ENCODE results near the gene TSEN34.

TSEN34 gene

DNA sequence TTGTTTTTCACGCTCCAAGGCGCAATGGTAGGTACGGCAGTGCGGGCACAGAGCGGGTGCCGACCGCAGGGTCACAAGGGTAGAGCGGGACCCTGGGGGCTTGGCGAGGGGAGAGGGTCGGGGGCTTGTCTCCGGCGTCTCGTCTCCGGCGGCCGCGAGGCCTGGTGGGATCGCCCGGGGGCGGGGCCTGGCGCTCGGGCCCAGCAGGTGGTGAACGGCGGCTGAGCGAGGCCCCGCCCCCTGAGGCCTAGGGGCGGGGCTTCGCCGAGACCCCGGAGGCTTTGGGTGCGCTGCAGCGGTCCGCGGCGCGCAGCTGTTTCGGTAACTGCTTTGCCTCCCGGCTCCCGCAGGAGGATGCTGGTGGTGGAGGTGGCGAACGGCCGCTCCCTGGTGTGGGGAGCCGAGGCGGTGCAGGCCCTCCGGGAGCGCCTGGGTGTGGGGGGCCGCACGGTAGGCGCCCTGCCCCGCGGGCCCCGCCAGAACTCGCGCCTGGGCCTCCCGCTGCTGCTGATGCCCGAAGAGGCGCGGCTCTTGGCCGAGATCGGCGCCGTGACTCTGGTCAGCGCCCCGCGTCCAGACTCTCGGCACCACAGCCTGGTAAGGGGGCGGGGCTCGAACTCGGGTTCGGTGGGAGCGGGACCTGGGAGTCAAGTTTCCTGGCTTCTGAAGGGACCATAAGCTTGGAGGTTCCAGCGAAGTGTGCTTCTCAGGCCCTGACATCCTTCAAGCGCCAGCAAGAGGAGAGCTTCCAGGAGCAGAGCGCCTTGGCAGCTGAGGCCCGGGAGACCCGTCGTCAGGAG, at the start of gene TSEN34:
Gene TSEN34 (plus strand): TSS at position 298 of the 800 bp plus-strand sequence. CDS start 57 bp downstream, at position 355.
- DNase-seq = peak; percentile 84

DNA sequence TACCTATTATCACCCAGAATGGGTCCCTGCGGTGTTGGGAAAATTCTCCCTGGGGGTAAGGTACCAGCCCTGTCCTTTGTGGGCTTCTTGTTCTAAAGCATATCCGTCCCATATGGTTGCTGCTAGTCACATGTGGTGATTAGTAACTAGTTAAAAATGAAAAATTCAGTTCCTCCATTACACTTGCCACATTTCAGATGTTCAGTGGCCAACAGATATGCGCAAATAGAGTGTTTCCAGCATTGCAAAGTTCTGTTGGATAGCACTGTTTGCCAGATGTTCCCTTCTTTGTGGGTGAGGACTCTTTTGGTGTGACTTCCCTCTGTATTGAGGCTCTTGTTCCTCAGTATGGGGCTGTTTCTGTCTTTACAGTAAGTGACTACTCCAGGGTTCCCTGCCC, 49.8 kb upstream of the TSEN34 start:
- DNase-seq = no peak

DNA sequence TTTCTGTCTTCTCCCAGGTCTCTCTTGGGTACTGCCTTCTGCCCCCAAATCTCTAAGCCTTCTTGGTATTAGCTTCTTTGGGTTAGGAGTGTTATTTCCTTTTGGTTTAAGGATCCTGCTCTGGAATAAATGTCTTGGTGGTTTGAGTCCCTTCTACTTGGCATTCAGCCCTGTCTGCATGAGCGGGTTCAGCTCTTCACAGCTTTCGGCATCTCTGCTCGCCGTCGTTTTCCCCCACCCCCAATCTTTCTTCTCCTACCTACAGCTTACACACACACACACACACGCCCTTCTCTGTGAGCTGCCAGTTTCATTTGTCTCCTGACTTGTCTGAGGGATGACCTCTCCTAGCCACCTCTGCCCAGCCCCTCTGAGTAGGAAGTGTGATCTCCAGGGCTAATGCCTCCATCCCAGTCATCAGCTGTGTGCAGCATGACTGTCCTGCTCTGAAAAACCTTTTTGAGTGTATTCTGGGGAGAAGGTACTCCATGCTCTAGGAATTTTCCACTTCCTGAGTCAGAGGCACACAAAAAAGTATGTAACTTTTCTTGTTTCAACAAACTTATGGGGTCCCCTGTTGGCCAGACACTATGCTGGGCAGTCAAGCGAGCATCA, 48.8 kb upstream of the TSEN34 start:
- no peak for DNase-seq

DNA sequence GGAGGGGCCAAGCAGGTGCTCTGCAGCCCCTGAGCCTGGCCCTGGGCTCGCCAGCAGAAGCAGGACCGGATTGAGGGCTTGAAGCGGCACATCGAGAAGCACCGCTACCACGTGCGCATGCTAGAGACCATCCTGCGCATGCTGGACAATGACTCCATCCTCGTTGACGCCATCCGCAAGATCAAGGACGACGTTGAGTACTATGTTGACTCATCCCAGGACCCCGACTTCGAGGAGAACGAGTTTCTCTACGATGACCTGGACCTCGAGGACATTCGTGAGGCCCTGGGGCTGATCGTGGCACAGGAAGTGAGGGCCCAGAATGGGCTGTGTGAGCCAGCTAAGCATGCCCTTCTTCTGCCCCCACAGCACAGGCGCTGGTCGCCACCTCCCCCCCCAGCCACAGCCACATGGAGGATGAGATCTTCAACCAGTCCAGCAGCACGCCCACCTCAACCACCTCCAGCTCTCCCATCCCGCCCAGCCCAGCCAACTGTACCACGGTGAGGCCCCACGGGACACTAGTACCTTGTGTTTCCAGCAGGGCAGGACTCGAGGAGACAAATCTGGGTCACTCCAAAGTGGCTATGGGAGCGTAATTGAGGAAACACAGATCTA, 45.5 kb upstream of the TSEN34 start:
- no peak for DNase-seq

DNA sequence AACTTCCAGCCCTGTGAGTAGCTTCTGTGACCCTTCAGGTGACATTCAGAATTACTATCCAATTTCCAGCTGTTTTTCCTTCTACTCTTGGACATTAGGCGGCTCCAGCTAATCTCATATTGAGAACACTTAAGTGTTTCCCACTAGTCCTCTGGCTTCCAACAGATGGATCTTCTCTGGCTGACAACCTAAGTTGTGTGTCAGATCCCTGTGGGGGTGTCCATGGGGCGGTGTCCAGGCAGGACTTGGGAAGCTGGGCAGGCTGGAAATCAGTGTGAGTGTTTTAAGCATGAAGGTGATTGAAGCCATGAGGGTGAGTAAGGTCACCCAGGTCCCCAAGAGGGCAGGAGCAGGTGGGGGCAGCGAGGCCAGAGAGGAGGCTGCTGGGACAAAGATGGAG, 43.4 kb upstream of the TSEN34 start:
- DNase-seq = no peak

DNA sequence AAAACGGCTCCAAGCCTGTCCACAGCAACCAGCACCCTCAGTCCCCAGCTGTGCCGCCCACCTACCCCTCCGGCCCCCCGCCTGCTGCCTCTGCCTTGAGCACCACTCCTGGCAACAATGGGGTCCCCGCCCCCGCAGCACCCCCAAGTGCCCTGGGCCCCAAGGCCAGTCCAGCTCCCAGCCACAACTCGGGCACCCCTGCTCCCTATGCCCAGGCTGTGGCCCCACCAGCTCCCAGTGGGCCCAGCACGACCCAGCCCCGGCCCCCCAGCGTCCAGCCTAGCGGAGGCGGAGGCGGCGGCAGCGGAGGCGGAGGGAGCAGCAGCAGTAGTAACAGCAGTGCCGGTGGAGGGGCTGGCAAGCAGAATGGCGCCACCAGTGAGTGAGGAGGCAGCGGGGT, 43.0 kb upstream of the TSEN34 start:
- DNase-seq = no peak

DNA sequence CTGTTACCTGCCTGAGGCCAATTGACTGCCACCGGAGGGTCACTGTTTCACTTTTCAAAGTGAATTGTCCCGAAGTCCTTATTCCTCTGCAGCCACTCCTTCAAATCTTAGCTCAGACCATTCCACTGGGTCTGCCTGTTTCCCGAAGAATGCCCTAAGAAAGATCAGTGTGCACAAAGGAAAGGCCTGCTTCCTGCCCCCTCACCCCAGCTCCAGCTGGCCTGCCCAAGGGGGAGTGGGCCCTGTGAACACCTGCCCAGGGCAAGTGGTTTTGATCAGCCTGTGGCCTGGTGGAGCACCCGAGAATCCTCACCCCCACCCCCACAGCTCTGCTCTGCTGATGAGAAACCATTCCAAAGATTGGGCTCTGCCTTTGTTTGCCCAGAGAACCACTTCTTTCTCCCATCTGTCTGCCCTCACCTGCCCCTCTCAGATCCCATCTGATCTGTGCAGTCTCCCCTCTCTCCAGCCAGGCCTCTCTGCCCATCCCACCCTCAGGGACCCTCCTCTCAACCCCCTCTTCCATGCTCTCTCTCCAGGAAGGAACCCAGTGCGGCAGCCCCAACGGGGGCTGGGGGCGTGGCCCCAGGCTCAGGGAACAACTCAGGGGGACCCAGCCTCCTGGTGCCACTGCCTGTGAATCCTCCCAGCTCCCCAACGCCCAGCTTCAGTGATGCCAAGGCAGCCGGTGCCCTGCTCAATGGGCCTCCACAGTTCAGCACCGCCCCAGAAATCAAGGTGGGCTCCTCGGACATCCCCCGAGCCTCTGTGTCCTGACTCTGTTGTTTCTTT, 41.9 kb upstream of the TSEN34 start:
- DNase-seq = no peak

DNA sequence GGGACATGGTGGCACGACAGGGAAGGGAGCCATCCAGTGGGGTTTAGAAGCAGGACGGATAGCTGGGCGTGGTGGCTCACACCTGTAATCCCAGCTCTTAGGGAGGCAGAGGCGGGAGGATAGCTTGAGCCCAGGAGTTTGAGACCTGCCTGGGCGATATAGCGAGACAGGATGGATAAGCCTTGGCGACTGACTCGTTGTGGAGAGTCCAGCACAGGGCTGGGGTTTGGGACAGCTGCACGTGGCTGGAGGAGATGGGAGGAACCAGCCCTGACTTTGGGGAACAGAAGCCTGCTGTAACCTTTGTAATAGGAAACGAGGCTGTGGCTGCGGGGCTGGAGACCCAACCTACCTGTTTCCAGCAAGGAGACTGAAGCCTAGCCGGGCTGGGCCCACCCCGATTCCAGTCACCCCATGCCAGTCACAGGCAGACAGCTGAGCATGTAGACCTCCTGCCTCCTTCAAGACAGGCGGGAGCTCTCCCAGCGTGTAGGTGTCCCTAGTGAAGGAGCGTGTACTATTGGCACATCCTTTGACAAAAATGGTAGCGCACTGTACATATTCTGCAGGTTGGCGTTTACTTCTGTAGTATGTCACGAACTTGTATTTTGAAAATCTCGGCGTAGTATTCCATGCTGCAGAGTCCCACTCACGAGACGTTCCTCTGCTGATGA, 39.6 kb upstream of the TSEN34 start:
- DNase-seq = no peak

DNA sequence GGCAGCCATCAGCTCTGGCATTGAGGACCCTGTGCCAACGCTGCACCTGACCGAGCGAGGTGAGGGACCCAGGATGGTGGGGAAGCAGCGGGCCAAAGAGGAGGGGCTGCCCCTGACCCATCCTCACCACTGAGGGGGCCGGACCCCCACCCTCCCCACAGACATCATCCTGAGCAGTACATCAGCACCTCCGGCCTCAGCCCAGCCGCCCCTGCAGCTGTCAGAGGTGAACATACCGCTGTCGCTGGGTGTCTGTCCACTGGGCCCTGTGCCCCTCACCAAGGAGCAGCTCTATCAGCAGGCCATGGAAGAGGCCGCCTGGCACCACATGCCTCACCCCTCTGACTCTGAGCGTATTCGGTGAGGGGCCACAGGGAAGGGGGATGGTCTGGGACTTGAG, 38.8 kb upstream of the TSEN34 start:
- no peak for DNase-seq

DNA sequence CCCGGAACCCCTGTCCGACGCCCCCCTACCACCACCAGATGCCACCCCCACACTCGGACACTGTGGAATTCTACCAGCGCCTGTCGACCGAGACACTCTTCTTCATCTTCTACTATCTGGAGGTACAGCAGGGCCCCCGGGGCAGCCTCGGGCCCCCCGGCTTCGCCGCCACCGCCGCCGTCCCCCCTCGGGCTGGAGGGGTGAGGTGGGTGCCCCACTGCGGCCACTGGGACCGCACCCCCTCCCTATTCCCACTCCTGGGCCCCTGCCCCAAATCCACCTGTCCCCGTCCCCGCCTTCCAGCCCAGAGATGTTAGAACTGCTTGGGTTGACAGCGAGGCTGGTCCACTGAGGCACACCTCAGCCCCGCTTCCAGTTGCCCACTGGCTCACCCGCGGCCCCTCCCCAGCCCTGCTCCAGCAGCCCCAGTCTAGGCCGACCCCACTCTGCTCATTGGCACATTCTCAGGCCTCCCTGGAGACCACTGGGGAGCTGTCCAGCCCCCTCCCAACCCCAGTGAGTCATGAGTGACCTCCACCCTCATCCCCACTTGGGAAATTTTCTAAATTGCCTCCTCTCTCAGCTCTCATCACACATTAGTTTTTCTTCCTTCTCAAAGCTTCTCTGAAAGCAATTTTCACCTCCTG, 38.1 kb upstream of the TSEN34 start:
- DNase-seq = no peak

DNA sequence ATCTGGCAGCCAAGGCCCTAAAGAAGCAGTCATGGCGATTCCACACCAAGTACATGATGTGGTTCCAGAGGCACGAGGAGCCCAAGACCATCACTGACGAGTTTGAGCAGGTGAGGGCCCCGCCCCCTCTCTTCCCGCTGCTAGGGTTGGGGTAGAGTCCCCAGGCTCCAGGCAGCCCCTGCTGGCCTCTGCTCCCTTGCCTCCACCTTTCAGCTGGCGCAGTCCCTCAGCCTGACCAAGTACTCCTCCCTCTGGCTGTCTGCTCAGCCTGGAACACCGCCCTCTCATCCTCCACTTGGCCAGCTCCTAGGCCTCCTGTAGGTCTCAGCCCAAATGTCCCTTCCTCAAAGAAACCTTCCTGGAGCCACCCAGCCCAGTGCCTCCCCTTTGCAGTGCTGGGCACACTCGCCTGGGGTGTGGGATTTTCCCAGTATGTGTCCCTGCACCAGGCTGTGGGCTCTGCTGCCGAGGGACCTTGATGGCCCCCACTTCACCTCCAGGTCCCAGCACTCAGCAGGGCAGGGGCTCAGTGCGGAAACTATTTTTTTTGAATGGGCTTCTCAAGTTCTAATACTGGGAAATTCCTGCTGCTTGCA, 37.3 kb upstream of the TSEN34 start:
- DNase-seq = no peak

DNA sequence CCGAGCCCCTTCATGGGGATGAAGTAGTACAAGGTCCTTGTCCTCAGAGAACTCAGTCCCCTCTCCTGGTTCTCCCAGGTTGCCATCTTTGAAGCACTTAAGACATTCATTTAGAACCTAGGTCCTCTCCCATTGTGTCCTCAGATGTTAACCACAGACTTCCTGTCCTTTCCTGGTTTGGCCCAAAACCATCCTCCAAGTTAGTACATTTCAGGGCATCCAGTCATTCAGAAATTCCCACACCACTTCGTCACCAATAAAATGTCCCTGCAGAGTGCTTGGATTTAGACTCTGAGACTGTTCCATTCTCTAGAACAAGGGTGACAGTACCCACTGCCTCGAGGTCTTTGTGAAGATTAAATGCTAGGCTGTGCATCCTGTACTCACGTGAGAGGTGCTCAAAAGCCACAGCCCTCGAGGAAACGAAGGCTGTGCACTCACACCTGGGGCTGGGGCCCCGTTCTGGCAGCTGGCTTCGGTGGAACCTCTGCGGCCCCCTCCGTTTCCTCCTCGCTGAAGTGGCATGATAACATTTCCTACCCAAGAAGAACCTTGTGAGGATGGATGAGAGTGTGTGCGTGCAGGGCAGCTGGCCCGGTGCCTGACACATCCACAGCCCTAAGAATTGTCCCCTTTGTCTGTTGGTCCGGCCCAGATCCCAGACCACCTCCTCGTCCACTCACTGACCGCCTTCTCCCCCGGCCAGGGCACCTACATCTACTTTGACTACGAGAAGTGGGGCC, 36.3 kb upstream of the TSEN34 start:
- no peak for DNase-seq

DNA sequence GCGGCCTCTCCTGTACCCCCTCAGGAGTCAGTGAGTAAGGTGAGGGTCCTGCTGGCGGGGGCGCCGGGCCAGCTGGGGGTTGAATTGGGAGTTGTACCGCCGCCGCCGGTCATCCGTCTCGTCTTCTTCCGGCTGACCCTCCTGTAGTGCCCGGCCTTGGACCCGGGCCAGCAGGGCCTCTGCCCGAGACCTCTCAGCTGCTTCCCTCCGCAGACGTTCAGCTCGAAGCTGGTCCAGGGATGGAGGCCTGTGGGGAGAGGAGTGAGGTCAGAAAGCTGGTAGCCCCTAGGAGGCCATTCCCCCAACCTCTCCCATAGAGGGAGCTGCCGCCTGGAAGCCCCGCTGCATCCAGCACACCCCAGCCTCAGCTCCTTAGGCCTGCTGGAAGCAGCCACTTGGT, 35.4 kb upstream of the TSEN34 start:
- no peak for DNase-seq

DNA sequence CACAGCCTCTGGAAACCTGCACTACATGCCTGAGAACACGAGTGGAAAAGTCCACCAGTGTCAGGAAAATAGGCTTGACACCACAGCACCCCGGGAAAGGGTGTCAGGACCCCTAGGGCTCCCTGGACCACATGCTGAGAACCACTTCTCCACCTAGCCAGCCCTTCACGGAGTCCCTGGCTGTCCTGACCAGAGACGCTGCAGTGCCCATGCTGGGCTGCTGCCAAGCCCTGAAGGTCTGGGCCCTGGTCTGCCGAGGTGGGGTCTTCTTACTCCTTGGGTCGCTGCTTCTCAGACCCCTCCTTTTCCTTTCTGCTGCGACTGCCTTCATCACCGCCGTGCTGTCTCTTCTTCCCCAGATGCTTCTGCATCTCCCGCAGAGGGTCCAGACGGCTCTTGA, 34.6 kb upstream of the TSEN34 start:
- DNase-seq = no peak

DNA sequence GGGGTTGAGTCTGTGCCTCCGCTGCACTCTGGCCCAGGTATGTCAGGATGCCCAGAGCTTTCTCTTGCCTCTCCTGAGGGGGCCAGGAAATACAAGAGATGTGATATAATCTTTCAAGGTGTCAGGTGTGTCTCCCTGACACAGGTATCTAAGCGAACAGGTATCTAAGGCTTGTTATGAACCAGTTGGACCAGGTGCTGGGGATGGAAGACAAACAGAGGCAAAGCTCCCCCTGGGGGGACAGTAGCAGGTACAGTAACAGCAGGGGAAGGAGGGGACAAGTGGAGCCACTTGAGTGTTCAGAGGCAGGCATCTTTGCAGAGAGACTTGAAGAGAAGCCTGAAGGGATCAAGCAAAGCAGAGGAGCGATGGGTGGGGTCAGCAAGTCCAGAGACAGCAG, 34.2 kb upstream of the TSEN34 start:
- no peak for DNase-seq

DNA sequence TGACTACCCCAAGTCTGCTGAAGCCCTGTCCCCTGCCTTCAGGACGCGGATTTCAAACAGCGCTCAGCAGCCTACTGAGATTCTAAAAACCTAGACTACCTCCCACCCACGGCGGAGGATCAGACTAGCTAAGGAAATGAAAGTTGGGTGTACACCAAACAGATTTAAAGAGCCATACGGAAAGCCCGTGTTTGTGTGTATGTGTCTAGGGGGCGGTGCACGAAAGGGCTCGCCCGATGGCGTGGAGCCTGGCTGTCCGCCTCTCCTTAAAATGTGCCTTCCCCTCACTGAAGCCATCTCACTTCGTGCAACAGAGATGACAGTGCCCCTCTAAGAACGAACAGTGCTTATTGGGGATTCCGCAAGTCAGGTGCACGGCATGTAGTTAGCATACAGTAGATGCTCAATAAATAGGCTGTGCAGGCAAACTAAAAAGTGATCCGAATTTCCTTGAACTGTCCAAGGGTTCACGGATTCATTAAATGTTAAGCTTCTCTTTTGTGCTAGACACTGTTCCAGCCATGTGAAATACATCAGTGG, 32.2 kb upstream of the TSEN34 start:
- no peak for DNase-seq

DNA sequence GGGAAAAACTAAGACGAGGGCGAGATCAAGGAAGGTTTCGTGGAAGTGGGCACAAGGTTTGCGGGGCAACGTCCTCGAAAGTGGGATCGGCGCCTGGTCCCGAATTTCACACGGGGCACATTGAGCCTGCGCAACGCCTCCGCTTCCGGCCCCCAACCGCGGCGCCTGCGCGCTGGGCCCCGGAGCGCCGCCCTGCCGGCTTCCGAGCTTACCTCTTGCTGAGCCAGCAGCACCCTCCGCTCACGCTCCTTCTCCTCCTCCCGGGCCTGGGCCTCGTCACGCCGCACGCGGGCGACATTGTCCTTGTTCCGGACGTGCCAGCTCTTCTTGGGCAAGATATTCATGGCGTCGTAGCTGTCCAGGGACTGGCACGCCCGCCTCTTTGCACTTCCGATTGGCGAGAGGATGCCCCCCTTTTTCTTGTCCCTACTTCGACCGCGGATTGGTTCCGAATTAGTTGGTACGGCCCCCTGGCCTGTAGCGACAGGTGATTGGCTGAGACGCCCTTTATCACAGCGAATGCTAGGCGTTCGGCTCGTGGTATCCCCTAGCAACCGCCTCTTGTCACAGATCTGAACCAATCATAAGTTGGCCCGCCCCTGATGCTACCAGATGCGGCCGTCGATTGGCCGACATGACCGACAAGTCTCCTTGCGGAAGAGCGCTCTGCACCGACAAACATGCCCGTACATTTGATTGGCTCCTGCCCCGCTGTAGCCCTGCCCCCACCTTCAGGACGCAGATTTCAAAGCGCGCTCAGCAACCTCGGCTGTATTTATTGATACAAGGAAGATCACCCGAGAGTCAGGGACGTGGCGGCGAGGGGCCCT, 31.5 kb upstream of the TSEN34 start, which contains the start of gene LENG1:
Gene LENG1 (minus strand): TSS at position 370 of the 830 bp plus-strand sequence. CDS start 26 bp downstream, at position 344.
- DNase-seq = peak; percentile 100

DNA sequence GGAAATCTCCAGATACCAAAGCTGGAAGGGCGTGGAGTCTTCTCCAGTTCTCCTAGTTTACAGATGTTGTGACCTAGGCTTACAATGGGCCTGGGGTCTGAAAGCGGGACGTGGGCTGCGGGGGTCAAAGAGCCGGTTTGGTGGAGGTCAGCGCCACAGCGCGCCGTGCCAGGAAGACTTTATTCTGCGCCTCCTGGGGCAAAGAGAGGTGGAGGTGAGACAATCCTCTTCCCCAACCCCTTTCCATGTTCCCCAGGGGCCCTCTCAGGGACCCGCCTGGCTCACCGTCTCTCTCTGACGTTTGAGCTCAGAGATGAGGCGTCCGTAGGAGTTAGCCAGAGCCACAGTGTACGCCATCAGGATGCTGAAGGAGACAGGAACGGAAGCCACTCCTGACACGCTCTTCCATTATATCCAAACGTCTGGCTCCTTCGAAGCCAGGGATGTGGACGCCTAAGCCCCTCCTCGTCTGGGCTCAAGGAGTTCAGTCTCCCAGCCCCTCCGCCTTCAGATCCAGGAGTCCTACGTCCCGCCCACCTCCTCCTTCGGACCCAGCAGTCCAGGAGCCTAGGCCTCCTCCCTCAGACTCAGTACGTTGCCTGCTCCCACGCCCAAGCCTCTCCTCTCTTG, 30.8 kb upstream of the TSEN34 start:
- no peak for DNase-seq

DNA sequence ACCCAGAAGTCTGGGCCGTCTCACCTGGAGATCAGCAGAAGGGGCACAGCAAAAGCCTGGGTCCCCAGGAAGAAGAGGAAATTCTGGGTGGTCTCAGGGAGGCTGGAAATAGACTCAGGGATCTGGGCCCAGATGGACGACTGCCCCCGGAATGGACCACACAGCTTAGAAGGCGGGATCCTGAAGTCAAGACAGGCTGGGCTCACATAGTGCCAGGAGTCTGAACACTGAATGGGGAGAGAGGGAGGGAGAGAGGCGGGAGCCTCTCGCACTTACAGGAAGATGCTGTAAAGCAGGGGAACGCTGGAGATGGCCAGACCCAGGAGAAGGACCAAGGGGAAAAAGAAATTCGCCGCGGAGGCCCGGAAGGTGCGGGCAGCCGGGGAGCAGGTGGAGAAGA, 30.3 kb upstream of the TSEN34 start:
- no peak for DNase-seq

Data from NCI-H1694 treated with DMSO at 0.1 percent for 48 hours (cell line).